ENCODE data around the gene ENAH.

ENAH gene

DNA sequence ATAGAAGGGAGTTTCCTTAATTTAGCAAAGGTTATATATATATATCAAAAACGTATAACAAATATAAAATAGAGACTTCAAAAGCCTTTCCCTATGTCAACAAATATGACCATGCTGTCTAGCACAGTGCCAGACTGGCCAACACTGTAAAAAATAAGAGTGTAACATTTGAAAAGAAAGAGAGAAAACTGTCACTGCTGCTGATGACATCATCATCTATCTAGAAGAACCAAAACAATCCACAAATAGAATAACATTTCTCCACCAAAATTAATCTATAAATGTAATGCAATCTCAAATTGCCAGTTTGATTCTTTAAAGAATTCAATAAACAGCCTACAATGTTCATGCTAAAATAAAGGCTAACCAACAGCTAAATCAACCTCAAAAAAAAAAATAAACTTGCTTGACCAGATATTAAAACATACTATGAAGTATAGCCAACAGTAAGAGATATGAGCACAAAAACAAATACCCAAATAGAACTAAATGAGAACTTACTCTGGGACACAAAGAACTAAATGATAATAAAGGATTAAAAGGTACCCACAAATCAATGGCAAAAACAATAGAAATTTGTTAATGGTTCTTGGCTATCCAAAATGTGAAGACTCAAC is 50.2 kb downstream of the ENAH start:
- no peak for DNase-seq

DNA sequence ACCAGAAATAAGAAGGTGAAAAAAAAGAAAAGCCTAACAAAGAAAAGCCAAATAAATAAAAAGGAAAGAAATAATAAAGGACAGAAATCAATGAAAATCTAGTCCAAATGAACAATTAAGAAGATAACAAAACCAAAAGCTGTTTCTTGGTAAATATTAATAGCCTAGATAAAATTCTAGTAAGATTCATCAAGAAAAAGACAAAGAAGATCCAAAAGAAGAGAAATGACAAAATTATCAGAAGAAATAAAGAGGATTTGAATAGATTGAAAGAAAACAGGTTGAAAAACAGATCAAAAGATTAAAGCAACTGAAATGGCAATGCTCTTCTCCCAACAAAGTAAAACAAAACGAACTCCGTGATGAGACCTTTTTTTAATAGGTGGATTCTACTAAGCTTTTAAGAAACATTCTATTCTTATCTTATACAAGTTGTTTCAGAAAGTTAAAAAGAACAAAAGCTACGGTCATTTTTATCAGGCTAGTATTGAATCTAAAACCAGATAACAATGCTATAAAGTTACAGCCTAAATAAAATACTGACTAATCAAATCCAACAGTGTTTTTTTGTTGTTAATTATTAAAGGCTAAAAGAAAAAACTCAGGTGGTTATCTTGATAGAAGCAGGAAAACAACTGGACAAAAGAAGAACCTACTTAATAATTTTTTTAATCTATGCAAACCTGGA is 50.9 kb downstream of the ENAH start:
- DNase-seq = no peak

DNA sequence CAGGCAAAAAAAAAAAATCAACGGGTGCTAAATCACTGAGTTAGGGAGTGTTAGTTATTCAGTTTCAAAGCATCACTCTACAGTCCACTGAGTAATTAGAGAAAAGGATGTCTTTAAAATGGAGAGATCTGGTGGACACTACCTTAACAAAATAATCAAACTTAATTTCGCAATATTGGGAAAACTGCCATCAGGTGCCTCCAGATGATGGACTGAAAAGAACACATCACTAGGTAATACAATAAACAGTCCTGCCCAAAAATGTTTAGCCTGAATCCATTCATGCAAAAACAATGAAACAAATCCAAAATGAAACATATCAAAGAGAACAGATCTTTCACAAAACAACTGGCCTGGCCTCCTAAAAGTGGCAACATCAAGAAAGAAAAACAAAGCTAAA is 54.1 kb downstream of the ENAH start:
- DNase-seq = no peak

DNA sequence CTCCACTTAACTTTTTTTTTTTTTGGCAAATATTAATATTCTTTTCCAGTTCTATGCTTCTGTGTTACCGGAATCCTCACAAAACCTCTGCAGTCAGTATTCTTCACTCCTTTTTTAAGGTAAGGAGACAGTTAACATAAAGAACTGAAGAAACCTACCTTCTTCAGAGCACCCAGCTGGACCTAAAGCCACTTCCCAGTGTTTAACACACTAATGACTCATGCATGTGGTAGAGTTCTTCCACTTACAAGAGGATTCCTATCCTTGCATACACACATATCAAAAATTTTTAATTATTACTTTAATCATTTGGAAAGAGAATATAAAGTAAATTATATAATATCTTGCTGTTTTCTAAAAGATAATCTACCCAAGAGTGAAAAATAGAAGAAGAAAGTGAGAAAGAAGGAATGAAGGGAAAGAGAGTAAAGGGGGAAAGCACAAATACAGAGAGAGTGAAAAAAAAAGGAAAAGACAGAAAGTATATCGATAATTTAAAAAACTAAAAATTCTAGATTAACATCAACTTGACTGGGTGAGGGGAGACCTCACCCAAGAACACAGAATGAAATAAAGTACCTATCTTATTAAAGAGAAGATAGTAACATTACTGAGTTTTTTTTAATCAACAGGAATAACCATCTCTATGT is 54.9 kb downstream of the ENAH start:
- DNase-seq = no peak

DNA sequence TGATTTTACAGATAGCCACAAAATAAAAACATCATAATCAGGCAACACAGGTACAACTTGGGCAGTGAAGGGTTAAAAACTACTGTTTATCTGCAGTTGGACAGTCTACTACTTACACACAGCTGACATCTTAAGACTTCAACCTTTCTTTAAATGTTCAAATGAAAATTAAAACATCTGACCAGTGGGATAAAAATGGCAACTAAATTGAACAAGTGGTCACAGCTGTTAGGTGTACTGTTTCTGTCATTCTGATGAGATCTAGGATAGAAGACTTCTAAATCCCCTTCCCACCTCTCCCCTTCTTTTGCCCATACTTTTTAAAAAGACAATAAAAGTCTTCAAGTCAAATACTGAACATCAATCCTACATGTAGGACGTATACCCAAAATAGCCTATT is 56.2 kb downstream of the ENAH start:
- no peak for DNase-seq

DNA sequence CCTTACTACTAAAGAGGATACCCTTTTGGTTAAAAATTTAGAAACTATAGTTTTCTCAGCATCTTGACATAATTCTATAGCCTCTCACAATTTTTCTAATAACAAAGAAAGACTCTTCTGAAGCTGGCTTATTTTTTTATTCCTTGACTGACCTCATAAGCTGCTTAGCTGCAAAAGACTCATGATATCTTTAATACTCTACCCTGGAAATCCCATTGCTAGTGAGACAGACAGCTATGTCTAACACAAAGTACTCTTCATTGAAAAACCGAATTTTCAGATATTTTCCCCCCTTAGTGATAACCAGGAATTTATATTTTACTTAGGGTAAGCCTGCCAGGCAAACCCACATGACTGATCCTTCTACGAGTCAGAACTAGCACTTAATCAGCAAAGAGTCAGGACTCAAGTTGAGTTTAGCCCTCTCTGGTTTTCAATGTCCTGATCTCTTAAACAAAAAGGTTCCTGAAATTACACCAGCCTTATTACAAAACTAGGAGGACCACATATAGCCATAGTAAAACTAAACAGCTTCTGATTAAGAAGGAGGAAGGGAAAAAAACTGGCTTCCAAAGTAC is 56.9 kb downstream of the ENAH start:
- no peak for DNase-seq

DNA sequence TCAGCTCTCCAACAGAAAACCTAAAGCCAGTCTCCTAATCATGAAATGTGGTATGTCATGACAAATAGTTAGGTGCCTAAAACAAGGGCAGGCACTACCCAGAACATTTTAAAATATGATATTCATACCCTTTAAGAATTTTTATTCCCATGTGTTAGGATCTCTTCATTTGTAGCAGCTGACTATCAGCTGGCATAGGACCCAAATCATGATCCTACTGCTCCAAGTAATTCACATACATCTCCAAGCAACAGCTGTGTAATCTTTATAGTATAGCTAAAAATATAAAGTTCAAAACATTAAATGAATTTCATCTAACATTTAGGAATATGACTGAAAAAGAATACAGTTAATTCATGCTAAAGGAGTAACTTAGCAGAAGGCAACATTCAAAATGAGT is 57.5 kb downstream of the ENAH start:
- no peak for DNase-seq

DNA sequence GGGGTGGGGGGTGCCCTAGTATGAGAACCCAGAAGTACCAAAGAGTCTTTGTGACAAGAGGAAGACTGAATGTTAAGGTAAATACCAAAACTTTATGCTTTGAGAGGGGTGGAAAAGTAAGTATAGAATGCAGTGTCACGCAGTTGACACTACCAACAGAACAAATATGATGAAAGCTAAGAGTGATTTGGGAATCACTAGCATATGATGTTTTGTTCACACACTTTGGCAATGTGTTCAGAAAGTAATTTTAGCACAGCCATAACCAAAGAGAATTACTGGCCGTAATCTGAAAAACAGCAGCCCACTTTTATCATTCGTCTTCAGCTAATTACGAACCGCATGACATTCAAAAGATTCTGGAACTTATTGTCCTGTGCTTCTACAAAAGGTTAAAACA is 59.5 kb downstream of the ENAH start:
- DNase-seq = no peak

DNA sequence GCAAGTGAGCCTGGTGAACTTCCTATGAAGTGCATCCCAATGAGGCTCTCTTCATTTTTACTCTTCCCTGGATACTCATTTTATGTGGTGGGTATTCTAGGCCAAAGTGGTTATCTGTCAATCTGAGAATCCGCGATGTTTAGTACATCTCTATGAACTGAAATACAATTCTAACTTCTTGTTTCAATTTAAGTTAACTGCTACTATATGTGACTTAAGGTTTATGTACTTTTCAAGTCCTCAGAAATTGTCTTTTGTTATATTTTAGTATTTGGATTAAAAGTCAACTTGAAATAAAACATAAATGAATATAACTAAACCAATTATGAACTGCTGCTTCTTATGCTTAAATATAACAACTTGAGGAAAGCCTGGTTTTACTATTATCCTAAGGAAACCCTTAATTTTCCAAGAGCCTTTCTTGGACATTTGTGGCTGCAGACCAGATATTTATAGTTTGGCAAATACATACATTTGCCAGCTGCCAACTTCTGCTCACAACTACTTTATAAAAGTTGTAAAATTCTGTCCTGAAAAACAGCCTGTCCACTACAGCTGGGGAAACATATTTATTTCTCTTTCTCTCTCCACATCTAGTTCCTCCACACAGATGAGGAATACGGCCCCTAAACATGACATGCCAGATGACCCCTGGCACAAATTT is 60.4 kb downstream of the ENAH start:
- no peak for DNase-seq

DNA sequence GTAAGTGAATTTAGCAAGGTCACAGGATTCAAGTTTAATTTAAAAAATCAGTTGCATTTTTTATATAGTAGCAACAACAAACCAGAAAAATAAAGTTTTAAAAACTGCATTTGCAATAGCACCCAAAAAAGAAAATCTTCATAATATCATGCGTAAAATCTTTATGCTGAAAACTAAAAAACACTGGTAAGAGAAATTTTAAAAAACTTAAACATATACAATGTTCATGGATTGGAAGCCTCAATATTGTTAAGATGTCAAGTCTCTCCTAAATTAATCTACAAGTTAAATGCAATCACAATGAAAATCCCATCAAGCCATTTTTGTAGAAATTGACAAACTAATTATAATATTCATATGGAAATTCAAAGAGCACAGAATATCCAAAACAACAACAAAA is 65.6 kb downstream of the ENAH start:
- DNase-seq = no peak

DNA sequence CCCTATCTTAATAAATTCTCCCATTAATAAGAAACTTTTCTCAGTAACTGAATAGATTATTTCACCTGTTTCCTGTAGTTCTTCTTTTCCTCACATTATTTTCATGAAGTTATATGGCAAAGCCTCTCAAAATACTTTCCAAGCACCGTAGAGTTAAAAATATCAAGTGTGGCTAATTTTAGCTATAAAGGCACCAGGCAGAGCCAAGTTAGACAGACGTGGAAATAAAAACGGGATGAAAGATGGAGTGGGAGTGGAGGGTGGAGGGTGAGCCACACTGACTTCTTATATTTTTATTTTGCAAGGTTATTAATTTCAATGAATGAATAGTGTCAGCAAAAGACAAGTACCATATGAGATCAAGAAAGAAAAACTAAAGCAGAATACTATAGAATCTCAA is 71.7 kb downstream of the ENAH start:
- no peak for DNase-seq

DNA sequence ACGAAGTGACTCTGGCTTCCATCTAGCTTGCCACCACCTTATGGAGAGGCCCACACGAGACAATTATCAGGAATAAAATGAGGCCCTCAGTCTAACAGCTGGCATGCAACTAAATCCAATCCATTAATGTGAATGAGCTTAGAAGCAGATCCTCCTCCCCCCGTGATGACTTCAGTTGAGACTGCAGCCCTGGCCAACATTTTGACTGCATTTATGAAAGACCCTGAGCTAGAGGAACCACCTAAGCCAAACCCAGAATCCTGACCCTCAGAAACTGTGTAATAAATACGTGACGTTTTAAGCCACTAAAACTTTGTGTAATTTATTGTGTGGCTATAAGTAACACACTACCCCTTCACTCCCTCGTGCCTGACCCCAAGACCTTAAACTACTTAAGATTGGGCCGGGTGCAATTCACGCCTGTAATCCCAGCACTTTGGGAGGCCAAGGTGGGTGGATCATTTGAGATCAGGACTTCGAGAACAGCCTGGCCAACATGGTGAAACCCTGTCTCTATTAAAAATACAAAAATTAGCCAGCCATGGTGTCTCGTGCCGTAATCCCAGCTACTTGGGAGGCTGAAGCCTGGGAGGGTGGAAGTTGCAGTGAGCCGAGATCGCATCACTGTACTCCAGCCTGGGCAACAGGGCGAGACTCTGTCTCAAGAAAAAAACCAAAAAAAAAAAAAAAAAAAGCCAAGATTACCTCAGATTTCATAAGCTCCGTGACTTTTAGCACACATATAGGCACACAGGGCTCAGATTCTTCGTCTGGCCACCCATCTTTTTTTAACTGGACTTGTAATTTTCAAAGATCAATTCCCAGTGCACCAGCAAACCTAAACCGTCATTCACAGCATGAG is 72.5 kb downstream of the ENAH start:
- no peak for DNase-seq

DNA sequence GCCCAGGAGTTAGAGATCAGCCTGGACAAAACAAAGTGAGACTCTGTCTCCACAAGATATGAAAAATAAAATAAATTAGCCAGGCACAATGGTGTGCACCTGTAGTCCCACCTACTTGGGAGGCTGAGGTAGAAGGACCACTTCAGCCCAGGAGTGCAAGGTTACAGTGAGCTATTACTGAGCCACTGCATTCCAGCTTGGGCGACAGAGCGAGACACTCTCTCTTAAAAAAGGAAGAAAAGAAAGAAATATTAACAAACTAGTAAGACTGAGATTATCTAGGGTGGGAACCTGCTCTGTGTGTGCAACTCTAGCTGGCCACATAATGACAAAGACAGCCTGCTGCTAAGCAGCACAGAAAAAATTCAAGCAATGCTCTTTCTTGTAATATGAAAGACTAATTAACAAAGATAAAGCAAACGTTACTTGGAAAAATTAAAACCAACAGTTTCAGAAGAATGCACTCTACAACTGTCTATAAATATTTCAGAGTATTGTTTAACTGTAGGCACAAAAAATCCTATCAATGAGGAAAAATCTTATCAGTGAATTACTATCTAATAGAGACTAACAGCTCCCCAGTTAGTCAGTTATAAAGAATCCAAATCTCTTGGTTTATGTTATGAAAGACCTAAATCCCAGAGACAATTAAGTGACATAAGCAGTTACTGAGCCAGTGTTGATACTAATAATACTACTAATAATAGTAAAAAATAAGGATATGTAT is 74.5 kb downstream of the ENAH start:
- DNase-seq = no peak

DNA sequence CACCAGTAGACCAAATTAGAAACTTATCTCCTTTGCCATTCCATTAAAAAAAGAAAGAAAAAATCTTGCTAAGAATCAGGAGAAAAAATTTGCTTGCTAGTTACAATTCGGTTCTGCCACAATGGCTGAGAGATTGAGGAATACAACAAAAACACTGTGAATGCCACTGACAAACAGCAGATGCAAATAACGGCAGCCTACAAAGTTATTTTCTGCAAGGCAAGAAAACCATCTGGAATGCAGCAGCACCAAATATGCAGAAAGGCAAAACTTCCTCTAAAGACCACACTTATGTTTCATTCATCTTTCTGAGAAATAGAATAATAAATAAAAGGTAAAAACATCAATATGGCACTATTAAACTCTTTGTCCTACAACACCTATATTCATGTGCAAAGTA is 75.7 kb downstream of the ENAH start:
- DNase-seq = no peak

DNA sequence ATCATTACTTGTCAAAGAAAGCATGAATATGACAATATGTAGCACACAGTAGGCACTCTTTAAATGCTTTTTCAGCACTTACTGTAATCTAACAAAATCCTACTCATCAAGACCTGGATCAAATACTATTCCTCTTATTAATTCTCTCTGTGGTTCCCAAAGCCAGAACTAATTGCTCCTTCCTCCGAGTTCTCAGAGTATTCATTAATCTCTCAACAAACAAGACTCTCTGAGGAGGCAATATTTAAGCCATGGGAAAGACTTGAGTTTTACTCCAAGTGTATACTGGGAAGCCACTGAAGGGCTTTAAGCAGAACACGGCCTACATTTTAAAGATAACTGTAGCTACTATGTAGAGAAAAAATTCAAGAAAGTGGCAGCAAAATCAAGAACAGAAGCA is 79.7 kb downstream of the ENAH start:
- DNase-seq = no peak

DNA sequence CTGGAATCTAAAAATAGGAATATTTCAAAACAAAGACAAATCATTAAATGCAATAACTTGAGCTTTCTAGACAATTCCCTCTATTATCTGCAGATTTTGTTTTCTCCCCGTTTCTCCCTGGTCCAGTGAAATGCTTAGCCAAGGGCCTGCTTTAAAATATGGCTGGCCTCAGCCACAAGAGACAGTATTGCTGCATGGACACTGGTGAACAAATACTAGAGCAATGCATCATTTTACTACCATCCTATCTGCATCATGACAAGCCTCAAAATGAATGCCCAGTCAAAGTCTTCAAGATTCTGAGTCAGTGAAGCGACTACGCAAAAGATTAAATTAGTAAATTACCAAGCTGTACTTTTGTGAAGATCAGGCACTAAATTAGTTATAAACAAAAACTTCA is 80.5 kb downstream of the ENAH start:
- no peak for DNase-seq

DNA sequence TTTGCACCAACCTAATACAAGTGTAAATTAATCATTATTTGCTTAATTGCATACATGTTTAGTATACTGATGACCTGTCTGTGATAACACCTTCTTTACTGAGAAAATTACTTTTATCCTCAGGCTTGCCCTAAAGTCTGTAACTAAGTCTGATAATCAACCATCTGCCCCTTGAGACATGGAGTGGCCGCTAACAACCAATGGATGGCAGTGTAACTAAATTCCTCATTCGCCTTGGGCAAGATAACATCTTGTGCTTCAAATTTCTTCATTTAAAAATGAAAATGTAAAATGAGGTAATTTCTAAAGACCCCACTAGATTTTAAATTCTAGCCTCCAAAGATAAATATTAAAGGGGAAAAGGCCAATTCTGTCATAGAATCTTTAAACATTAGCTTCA is 85.1 kb downstream of the ENAH start:
- no peak for DNase-seq

DNA sequence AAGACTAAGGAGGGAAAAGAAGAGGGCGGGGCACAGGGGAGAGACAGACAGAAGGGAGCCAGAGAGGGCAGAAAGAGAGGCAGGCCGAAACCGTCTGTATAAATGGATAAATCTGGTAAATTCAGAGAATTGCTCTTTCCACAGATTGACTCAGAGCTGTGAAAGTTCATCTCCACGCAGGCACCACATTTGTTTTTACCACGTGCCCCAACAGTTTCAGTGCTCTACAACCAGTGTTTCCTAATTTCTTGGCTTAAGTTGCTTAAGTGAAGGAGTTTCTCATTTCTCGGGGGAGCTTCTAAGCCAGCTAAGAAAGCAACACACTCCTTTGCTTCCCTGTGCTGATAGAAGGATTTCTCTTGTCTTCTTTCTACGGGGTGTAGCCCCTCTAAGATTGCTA is 87.1 kb downstream of the ENAH start:
- DNase-seq = no peak

DNA sequence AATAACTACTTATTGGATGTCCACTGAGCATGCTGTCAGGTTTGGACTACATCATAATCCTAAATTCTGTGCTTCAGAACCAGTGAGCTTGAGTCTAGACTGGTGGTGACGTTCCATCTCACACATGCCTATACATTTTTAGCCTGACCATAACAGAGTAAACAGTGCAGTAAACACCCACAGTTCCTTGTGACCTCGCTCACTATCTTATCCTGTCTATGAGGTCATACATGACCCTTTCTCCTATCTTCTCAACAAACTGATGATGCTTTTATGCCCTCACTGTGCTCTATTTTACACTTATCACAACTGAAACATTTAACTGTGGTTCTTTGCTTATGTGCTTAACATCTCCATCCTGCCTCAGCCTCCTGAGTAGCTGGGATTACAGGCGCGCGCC is 91.2 kb downstream of the ENAH start:
- DNase-seq = no peak

DNA sequence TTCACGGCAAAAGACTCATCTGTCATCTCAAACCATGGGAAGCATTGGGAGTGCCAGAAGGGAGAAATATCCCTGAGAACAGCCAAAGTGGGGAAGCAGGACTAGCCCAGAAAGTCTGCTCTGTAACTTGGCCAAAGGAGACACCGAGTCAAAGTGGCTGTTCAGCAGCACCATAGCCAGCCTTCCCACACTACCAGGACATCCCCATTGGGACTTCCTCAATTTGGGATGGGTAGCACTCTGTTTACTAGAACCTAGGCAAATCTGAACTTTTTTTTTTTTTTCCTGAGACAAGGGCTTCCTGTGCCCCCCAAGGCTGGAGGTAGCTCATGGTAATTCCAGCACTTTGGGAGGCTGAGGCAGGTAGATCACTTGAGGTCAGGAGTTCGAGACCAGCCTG is 93.0 kb downstream of the ENAH start:
- DNase-seq = no peak

DNA sequence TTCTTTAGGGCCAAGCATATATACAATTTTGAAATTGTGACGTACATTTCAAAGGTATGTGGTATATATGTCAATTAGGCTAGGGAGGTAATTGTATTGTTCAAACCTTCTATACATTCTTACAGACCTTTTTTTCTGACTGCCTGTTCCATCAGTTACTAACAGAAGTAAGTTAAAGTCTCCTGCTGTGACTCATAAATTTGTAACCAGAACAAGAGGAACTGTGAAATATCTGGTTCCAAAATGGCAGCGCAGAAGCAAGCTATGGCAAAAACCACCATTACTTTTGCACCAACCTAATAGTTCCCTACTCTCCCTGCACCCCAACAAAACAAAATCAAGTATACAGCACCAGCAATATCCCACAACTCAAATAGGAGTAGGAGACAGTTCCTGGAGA is 93.6 kb downstream of the ENAH start:
- DNase-seq = no peak

DNA sequence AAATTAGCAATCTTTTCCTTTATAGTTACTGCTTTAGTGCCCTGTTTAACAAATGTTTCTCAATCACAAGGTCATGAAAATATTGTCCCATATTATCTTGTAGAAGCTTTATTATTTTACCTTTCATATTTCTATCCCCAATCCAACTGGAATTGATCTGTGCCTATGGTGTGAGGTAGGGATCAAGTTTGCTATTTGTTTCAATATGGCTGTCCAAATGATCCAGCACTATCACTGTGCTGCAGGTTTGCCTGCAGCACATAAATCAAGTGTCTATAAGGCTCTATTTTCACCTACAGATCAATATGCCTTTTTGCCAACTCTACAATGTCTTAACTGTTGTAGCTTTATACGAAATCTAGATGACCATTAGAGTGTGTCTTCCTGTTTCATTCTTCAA is 96.2 kb downstream of the ENAH start:
- no peak for DNase-seq
